HG02763 (cell line): Measurements from ENCODE around the gene PCNX3.
"Not testable (repeated sequence)": the region's sequence is repeated elsewhere in the genome, so short reads cannot be mapped to it uniquely, and the experiment has no call there.

Experiments used
- ATAC-seq: cut with Tn5 transposase; IDR thresholded peaks from one replicate; pipeline ENCODE4 v1.9.1; 2021; ENCODE audit warnings: mild to moderate bottlenecking, moderate library complexity; ENCODE audit not compliant: unreplicated experiment

The PCNX3 gene

GRCh38 chr11:65637032-65637557, 21.5 kb downstream of the PCNX3 start:
- ATAC-seq: no peak

- ATAC-seq: peak; percentile 37
These were observed 22.3 kb downstream of the PCNX3 start, which contains the start of gene SIPA1 for GRCh38 chr11:65637794-65638419. Gene SIPA1 (plus strand): TSS chr11:65638101. CDS start chr11:65640922, 2,821 bp downstream.

GRCh38 chr11:65639228-65639597, 23.6 kb downstream of the PCNX3 start:
- not testable (repeated sequence) for ATAC-seq

GRCh38 chr11:65639623-65640482, 24.3 kb downstream of the PCNX3 start:
- peak; percentile 35 for ATAC-seq

- ATAC-seq: no peak
These were observed 25.1 kb downstream of the PCNX3 start for GRCh38 chr11:65640483-65641296.

- no peak for ATAC-seq
These were observed 25.9 kb downstream of the PCNX3 start for GRCh38 chr11:65641297-65642013.

- ATAC-seq: no peak
These were observed 26.6 kb downstream of the PCNX3 start for GRCh38 chr11:65642014-65642671.

- ATAC-seq: no peak
These were observed 28.4 kb downstream of the PCNX3 start for GRCh38 chr11:65643971-65644370.

GRCh38 chr11:65644837-65645236, 29.3 kb downstream of the PCNX3 start:
- ATAC-seq: no peak

GRCh38 chr11:65645710-65646109, 30.1 kb downstream of the PCNX3 start:
- ATAC-seq: no peak

GRCh38 chr11:65646288-65646957, 30.8 kb downstream of the PCNX3 start:
- ATAC-seq: no peak

- ATAC-seq: no peak
These were observed 31.6 kb downstream of the PCNX3 start for GRCh38 chr11:65646958-65647701.

GRCh38 chr11:65648997-65649493, 33.5 kb downstream of the PCNX3 start:
- ATAC-seq: no peak

GRCh38 chr11:65649656-65650546, 34.3 kb downstream of the PCNX3 start:
- no peak for ATAC-seq

GRCh38 chr11:65650547-65651338, 35.2 kb downstream of the PCNX3 start:
- ATAC-seq: no peak

- ATAC-seq: no peak
These were observed 35.7 kb downstream of the PCNX3 start for GRCh38 chr11:65651339-65651588.
